GM10248 (cell line): ENCODE measurements around the gene GRPEL2.

Experiments used
- CTCF ChIA-PET: fragments of 300-600 bp; sonication (Branson Sonifier 250); formaldehyde crosslinking; extraction: SDS; loops from one replicate; lab custom pipeline; 2021; ENCODE audit warnings: antibody characterized with exemption; lab: Yijun Ruan, JAX
- POLR2A ChIA-PET: fragments of 350-650 bp; sonication (Branson Sonifier 250); formaldehyde crosslinking; extraction: SDS; loops from one replicate; lab custom pipeline; 2020; ENCODE audit warnings: antibody characterized with exemption; lab: Yijun Ruan, JAX
- DNase-seq: peaks from one replicate; pipeline ENCODE4 v3.0.0; 2012; ENCODE audit errors: extremely low spot score
- TF ChIP-seq, protein P1 (sequence below): IDR thresholded peaks from 2 replicates; pipeline ENCODE4 v1.5.1; 2012; ENCODE audit warnings: mild to moderate bottlenecking, low read depth; ENCODE audit errors: extremely low read depth, missing control alignments, control extremely low read depth

The GRPEL2 gene, protein sequence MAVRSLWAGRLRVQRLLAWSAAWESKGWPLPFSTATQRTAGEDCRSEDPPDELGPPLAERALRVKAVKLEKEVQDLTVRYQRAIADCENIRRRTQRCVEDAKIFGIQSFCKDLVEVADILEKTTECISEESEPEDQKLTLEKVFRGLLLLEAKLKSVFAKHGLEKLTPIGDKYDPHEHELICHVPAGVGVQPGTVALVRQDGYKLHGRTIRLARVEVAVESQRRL

DNA sequence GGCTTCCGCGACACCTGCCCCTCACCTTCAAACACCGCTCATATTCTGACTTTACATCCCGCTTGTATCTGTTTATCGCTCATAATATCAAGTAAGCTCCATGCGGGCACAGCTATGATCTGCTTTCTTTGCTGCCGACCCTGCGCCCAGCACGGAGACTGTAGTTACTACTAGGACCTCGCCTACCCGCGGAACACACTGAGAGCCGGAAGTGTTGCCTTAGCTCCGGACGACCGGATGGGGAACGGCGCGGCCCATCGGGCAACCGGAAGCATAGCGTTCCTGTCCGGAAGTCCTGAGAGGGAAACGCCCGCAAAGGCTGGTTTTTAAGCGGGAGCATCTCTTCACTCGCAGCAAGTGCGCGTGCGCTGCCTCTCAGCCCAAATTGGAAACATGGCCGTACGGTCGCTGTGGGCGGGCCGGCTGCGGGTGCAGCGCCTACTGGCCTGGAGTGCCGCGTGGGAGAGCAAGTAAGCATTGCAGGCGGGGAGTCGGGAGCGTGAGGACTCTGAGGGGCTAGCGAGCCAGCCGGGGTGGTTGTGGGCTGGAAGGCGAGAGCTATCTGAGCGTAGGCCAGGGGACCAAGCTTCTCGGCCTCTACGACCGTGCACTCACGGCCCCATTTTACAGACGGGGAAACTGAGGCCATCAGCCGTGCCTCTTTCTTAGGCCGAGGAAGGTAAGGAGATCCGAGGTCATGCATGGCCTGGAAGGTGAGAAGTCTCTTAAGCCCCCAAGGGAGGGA, at the start of gene GRPEL2:
Gene GRPEL2, plus strand, starts transcription at position 353 of the 745 bp plus-strand sequence. Its CDS starts 41 bp downstream, at position 394.
- peak; percentile 96 for DNase-seq
- ChIA-PET POLR2A (interaction anchor here (0.5 to 1.2 kb wide), 3 partner anchors 12 to 186 kb away, joined by 3 to 5 read pairs (median 3); partner anchors contain the start of gene PCYOX1L), CTCF (interaction anchor here (0.8 to 6.2 kb wide), 10 partner anchors 10 to 206 kb away, joined by 3 to 50 read pairs (median 6); partner anchors contain the start of genes CSNK1A1 and PCYOX1L)
- TF ChIP-seq, protein P1, sequence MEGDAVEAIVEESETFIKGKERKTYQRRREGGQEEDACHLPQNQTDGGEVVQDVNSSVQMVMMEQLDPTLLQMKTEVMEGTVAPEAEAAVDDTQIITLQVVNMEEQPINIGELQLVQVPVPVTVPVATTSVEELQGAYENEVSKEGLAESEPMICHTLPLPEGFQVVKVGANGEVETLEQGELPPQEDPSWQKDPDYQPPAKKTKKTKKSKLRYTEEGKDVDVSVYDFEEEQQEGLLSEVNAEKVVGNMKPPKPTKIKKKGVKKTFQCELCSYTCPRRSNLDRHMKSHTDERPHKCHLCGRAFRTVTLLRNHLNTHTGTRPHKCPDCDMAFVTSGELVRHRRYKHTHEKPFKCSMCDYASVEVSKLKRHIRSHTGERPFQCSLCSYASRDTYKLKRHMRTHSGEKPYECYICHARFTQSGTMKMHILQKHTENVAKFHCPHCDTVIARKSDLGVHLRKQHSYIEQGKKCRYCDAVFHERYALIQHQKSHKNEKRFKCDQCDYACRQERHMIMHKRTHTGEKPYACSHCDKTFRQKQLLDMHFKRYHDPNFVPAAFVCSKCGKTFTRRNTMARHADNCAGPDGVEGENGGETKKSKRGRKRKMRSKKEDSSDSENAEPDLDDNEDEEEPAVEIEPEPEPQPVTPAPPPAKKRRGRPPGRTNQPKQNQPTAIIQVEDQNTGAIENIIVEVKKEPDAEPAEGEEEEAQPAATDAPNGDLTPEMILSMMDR: no peak

DNA sequence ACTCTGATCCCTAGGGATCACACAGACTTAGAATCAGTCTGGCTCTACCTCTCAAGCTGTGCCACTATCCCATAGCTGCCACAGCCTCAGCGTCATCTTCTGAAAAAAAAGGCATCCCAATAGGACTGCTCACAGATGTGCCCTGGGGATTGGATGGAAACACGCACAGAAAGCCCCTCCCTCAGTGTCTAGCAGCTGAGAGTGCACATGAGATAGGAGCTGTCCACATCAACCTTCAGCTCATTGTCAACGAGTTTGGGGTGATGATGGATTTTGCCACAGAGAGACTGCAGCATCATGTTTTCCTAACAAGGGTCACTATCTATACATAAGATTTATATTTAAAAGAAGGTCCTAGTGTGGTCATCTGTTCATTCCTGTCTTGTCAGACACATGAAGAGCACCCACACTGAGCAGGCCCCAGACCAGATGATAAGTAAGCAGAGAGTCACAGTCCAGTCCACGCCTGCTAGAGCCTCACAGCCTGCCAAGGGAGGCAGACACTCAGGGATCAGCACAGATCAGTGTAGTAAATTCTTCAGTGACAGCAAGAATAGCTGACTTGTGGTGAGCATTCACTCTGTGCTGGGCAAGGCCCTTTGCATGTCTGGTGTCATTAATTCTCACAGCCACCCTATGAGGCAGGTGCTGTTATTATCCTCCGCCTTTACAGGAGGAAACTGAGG, 47.8 kb upstream of the GRPEL2 start:
- TF ChIP-seq, protein P1: no peak
- DNase-seq: no peak
- ChIA-PET POLR2A (no interaction called here), CTCF (interaction anchor here (1.0 to 1.2 kb wide), 2 partner anchors 12 to 564 kb away, joined by 3 to 4 read pairs; no protein-coding TSS in a partner anchor)

DNA sequence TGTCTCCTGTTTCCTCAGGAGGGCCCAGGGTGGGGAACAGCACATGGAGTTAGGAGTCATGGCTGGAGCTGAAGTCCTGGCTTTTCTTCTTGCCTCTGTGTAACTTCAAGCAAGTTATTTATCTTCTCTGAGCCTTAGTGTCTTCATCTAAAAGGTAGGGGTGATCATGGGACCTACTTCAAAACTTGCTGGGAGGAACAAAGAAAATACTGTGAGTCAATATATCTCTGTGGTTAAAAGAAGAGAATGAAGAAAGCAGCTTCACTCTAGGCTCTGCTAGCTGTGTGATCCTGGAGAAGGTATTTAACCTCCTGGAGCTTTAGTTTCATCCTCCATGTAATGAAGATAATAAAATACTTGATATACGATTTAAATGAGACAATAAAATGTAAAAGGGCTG, 47.1 kb upstream of the GRPEL2 start:
- CTCF ChIA-PET: interaction anchor here (1.0 to 1.2 kb wide), 2 partner anchors 11 to 565 kb away, joined by 3 to 4 read pairs; no protein-coding TSS in a partner anchor
- DNase-seq: no peak
- TF ChIP-seq, protein P1: no peak
- POLR2A ChIA-PET: no interaction called here

DNA sequence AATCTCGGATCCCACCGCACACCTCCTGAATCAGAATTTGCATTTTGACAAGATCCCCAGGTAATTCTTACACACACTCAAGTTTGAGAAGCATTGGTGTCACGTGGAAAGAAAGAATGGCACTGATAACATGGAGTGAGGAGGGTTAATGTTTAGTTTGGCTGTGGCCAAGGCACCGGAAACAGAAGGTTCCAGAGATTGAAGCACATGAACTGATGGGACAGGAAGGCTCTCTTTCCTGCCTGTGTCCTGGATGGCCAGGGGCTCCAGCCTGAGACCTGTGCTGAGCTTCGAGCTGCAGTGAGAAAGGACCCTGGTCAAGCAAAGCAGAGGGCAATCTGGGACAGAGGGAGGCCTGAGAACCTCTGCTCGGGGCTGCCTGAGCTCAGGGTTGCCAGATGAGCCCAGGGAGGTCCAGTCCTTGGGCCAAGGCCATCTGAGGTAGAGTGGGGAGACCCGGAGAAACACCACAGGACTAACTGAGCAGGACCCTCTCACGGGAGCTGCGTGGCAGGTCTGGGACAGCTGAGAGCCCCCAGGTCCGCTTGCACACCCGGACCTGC, 46.4 kb upstream of the GRPEL2 start:
- ChIA-PET CTCF (interaction anchor here (0.7 to 1.2 kb wide), 3 partner anchors 10 to 30 kb away, joined by 3 to 4 read pairs (median 3); no protein-coding TSS in a partner anchor), POLR2A (no interaction called here)
- DNase-seq: no peak
- TF ChIP-seq, protein P1: no peak

DNA sequence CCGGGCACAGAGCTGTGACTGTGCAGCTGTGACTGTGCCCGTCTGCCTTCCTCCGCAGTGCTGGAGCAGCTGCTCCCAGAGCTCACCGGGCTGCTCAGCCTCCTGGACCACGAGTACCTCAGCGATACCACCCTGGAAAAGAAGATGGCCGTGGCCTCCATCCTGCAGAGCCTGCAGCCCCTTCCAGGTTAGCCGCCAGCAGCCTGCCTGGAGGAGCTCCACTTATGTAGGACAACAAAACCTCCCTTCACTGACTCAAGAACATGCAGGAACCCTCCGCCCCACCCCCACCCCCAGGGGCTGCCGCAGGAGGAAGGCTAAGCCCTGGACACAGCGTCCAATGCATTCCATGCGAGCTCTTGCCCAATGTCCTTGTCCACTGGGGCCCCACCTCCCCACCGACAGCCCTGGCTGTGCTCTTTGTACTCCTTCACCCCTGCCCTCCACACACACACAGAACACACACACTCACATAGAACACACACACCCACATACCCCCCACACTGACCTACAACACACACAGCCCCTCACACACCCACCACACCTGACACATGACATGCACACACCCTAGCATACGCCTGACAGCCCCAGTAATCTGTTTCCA, 45.7 kb upstream of the GRPEL2 start:
- TF ChIP-seq, protein P1: no peak
- ChIA-PET POLR2A (no interaction called here), CTCF (interaction anchor here (0.8 to 1.0 kb wide), 2 partner anchors 11 to 30 kb away, joined by 3 read pairs; no protein-coding TSS in a partner anchor)
- DNase-seq: no peak

DNA sequence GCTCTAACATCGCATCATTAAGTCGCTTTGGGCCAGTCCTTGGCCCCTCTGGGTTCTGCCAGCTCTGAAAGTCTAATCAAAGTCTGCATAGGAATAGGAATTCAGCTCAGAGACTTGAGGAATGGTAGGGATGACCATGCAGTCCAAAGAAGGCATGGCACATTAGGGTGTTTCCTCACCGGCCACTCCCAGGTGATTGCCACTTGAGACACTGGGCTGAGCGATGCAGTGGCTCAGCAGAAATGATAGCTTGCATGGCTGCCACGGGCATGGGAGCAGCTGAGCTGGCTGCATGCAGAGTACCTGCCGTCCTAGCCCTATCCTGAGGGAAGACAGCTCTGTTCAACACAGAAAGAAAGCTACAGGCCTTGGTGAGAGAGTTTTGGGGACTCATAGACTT, 44.9 kb upstream of the GRPEL2 start:
- ChIA-PET POLR2A (no interaction called here), CTCF (interaction anchor here (0.8 to 1.2 kb wide), 2 partner anchors 10 to 72 kb away, joined by 3 read pairs; no protein-coding TSS in a partner anchor)
- TF ChIP-seq, protein P1: no peak
- no peak for DNase-seq
